WI38 (cell line): ENCODE data around the gene OR6M1.

ENCODE experiments used
- H3K4me3 ChIP-seq: 2 replicates; pipeline ENCODE4 v1.5.1; 2011; ENCODE audit warnings: low read depth, mild to moderate bottlenecking, control low read depth, low read length
- TF ChIP-seq, protein P1 (sequence below): IDR thresholded peaks from 2 replicates; pipeline ENCODE4 v1.5.1; 2012; ENCODE audit warnings: low read depth, mild to moderate bottlenecking, control low read depth, low read length

Gene OR6M1

DNA sequence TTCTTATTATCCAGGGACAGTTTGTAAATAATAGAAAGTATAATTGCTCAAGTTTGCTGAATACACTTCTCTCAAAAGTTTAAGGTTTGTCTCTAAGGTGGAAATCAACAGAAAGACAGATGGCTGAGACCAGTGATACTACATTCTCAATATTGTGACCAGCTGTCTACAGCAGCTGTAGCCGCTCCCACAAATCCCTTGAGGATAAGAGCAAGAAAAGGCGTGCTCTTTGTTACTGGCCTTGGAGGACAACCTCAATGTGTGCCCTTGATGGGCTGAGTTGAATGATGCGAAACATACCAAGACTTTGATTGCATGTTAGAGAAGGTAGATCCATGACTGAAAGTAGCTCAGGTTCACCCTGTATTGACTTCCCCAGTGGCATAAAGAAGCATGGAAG, 6.1 kb downstream of the OR6M1 start:
- TF ChIP-seq, protein P1, sequence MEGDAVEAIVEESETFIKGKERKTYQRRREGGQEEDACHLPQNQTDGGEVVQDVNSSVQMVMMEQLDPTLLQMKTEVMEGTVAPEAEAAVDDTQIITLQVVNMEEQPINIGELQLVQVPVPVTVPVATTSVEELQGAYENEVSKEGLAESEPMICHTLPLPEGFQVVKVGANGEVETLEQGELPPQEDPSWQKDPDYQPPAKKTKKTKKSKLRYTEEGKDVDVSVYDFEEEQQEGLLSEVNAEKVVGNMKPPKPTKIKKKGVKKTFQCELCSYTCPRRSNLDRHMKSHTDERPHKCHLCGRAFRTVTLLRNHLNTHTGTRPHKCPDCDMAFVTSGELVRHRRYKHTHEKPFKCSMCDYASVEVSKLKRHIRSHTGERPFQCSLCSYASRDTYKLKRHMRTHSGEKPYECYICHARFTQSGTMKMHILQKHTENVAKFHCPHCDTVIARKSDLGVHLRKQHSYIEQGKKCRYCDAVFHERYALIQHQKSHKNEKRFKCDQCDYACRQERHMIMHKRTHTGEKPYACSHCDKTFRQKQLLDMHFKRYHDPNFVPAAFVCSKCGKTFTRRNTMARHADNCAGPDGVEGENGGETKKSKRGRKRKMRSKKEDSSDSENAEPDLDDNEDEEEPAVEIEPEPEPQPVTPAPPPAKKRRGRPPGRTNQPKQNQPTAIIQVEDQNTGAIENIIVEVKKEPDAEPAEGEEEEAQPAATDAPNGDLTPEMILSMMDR: no peak
- H3K4me3 ChIP-seq: no peak overlapping the region

DNA sequence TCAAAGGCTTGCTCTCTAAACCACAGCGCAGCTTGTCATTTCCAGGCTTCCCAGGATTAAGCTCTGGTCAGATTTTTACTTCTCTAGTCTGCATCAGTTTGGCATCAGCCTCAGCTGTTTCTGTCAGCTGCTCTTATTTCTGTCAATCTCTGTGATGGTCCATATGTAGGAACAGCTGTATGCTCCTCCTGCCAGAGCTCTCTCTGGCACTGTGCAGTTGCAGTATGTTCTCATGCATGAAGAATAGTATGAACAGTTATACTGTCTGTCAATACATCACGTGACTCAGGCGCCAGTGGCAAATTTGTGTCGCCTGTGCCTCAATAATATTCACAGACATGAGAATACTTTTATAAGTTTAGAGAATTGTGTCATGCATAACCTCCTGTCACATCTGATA, 6.7 kb downstream of the OR6M1 start:
- TF ChIP-seq, protein P1: no peak
- no peak overlapping the region for H3K4me3 ChIP-seq

DNA sequence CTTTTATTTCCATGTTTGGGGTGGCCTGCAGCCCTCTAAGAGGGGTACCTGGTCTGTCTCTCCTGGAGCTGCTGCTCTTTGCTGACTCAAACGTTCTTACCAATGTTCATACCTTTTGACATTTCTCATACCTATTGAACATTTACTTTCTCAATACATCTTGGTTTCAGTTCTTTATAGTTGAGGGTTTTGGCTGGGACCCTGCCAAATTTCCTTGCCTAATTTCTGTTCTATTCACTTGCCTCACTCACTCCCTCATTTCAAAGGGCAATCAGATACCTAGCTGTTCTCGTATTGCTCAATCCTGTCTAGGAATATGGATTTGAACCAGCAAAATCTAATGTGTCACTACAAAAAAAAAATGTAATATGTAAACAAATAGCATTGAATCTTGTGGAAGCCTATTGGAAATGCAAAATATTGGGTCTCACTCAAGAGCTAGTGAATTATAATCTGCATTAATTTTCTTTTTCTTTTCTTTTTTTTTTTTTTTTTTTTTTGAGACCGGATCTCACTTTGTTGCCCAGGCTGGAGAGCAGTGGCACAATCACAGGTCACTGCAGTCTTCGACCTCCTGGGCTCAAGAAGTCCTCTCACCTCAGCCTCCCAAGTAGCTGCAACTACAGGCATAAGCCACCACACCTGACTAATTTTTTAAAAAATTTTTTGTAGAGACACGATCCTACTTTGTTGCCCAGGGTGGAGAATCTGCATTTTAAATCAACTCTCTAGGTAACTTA, 7.5 kb downstream of the OR6M1 start:
- TF ChIP-seq, protein P1: no peak
- no peak overlapping the region for H3K4me3 ChIP-seq

DNA sequence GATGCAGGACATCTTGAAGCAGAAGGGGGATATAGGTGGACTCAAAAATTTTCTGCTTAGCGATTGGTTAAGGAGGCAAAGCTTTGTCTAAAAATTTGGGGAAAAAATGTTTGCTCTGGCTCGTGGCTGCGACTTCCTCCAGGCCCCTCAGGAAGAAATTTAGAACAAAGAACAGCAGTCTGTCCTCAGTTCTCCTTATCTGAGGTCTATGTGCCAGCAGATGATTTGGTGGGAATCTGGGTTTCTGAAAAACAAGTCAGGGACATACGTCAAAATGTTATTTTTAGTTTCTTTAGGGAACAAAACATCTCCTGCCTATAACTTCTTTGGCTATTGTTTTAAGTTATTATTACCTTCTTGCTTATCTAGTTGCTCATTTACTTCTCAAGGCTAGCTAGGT, 8.1 kb downstream of the OR6M1 start:
- H3K4me3 ChIP-seq: no peak overlapping the region
- TF ChIP-seq, protein P1: no peak

DNA sequence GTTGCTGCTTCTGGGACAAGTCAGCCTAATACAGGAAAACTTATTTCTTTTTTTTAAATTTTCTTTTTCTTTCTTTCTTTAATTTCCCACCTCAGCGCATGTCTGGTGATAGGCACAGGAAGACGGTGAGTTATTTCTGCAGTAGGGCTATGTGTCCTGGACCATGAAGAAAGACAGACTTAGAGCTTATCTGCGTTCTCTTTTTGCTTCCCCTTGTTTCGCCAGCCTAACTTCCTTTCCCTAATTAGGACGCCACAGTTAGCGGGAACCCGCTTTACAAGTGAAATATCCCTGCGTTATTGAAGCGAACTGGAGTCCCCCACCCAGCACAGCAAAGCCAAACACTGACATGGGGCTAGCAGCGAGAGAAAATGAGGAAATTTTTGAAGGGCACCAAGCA, 8.6 kb downstream of the OR6M1 start:
- H3K4me3 ChIP-seq: no peak overlapping the region
- TF ChIP-seq, protein P1: no peak

DNA sequence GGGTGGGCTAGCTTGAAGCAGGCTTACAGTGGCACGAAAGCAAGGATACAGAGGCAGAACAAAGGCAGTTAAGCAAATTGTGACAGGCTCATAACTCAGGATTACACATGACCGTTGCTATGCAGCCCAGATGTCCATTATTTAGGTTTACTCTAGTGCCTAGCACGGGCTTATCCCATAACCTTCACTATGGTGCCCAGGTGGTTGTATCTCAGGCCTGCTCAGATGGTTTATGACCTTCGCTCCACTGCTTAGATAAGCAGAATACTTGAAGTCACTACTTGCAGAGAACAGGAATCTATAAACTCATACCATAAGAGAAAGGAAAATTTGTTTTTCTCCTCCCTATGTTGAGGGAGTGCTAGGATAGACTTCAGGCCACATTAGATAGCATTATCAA, 9.0 kb downstream of the OR6M1 start:
- TF ChIP-seq, protein P1: no peak
- no peak overlapping the region for H3K4me3 ChIP-seq

DNA sequence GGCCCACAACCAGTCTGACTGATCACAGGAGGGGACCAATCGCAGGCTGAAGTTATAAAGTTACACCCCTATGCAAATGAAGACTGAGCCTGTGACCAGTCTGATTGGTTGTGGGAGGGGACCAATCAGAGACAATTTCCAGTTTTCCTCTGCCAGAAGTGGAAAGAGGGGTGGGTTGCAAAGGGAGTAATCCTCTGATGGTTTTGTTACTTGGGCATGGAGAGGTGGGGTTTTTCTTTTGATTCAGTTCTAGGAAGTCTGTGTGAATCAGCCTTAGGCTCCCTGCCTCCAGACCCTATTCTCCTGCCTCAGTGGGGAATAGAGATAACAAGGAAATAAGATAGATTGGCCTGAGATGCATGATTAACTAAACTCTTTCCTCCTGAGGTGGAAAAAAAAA, 9.9 kb downstream of the OR6M1 start:
- H3K4me3 ChIP-seq: no peak overlapping the region
- TF ChIP-seq, protein P1: no peak
